Dermis microvascular lymphatic vessel endothelial cell (primary cell): ENCODE results near the gene PTPRE. TPM values are rescaled to one million over a fixed set of nuclear protein-coding genes. Genes with fewer than 3 reads are reported as not detected.

Source experiments
- DNase-seq, 2 donors: peaks; one replicate each; pipeline versions ENCODE4 v3.0.0 to v3.0.0-alpha.2; 2010; ENCODE audit warnings: low read depth in 2 of 2
- total RNA-seq: library from RNA; depleted of rRNA; stranded (reverse); fragments of >200 nt; gene quantifications from 2 replicates; pipeline ENCODE4 v1.2.1, GENCODE V29; 2014

PTPRE gene
- total RNA-seq, 1 donor from 2014 or later: 117 TPM

DNA sequence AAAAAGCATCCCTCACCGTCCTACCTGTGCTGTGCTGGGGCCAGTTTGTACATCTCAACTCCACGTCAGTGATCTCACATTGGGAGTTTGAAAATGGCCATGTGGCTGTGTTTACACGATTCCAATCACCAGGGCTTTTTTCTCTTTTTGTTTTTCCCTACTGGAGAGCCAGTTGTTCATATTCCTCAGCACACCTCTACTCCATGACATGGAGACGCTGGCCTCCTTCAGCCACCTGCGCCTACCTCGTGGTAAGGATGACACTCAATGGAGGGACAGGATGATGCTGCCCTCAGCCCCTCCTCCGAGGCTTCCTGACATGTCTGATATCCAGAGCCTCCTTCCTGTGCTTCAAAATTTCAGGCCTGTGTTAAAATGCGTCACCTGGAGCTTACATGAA is 24.5 kb upstream of the PTPRE start:
- no peak for DNase-seq

DNA sequence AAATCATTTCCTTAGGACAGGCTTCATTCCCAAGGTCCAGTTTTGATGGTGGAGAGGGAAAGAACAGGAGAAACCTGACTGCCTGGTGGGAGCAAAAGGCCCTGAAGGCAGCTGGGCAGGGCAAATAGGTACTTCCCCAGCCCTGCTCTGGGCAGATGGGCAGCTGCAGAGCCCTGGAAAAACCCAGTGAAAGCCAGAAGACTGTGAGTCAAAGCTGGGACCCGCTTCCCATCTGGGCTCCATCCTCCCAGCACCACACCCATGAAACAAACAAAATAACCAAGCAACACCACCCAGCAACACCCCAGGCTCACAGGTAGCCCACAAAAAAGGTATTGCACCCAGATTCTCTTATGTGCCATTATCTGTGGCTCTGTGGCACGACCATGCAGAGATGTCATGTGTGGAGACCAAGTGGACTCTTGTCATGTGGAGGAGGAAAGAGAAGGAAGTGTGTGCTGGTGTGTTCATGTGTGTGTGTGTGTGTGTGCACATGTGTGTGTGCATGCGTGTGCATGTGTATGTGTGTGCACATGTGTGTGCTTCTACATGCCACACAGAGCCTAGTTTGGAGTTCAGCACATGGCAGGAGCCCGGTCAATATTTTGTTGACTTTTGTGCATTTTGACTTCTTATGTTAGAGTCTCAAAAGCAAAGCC is 24.0 kb upstream of the PTPRE start:
- peak in 1 of 2 donors; percentile 27 for DNase-seq

DNA sequence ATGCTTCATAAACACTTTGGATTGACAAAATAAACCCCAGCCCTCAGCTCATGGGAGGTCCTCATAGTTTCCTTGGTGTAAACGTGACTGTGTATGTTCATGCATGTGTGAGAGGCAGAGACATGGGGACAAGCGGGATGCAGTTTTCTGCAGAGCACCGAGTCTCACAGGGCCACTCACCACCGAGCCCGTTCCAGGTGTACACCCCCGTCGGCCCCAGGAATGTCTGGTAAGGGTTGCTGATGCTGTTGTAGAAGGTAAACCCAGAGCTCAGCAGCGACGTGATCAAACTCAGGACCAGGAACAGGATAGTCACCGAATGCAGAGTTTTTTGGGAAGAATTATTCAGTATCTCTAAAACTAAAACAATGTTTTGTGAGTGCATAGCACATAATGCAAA is 23.4 kb upstream of the PTPRE start:
- DNase-seq: no peak

DNA sequence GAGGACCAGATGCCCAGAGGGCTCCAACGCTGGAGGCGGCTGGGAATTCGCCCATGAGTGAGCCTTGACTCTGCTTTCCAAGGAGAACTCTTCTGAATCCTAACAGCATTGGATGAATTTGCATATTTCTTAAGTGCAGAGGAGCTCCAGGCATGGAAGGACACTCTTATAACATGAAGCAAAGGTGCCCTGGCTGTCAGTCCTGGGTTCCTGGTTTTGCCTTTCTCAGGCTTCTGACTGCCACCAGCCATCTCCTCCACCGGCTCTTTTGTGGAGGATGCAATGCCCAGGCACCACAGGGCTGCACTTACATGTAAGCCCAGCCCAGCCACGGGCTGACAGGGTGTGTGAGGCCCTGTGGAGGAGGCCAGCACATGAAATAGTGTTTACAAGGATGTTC is 22.4 kb upstream of the PTPRE start:
- no peak for DNase-seq

DNA sequence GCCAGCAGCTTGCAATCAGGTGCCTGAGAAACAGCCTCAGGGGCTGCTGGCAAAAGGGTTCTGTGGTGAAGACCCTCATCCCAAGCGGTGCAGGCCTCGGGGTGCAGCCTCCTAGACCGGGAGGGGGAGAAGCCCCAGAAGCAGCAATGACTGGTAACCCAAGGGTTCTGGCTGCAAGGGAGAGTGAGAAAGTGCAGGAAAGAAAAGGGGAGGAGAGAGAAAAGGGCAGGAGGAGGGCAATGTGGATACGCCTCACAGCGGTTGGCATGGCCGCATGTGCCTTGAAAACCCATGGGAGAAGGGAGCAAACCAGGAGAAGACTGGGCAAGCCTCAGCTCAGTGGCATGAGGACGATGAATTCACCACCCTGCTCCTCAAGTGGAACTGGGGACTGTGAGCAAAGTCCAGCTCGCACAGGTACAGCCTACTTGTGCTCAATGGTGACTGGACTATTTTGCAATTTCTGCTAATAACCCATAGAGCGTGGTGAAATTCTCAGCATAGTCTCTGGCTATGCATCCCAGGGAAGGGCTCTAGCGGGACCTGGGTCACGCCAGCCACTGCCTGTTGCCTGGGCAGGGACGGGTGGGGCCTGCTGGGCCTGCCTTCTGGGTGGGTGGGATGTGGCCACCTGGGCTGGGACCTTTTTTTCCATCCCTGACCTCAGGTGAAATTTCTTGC is 20.4 kb upstream of the PTPRE start:
- DNase-seq: no peak

DNA sequence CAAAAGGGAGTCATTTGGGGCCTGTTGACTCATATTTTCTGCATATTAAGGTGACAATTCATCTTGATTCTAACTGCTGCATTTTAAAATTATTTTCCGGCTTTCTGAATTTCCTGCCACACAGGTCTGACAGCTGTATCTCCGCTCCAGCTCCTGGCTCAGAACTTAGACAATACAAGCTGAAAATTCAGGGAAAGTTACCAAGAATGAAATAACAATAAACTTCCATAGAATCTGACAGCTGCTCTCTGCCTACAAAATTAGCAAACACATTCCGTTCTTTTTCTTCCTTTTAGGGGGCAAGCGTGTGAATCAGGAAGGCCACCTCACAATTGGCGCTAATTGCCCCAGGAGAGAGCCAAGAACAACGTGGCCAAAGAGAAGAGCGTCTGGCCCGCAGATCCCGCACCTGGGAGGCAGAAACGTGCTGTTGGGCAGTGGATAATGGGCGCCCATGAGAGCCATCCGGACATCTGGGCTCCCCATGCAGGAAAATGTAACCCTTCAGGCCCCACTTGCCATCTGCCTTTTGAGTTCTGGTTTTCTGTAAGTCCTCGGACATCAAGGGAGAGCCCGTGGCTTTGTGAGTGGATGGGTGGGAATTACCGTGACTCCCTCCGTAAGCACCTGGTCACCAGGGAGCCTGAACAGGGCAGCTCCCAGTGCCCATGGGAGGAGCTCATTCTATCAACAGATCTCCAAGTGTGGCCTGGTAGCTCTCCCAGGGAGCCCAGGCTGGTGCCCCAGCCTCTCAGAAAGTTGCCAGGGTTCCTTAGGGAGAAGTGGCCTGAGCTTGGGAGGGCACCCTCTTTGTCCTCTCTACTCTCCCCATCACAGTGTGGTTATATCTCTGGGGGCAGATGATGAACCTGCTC is 19.1 kb upstream of the PTPRE start:
- peak; percentile 78 to 88 for DNase-seq

DNA sequence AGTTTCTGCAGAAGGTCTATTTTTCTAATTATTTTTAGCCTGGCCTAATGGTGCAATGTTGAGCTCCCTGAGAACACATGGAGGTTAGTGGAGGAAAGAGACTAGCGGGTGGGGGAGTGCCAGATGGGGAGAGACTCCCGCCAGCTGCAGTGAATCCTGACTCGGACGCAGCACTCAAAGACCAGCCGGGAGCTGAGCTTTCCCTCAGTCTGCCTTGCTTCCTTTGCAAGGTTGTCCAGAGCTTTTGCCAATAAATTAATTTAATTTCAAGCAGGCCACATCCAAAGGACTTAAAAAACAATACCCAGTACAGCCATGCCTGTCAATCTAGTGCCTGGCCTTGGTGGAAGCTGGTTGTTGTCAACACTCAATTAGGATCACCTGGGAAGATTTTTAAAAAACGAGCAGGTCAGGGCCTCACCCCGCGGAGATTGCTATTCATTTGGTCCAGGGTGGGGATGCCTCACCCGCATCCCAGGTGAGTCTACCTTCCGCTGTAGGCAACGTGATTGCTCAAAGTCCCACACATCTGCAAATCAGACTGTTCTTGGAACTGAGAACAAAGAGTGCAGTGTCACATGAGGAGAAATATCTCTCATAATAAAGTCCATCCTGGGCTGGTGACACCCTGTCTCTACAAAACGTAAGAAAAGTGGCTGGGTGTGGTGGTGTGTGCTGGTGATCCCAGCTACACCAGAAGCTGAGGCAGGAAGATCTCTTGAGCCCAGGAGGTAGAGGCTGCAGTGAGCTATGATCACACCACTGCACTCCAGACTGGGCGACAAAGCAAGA is 18.2 kb upstream of the PTPRE start:
- DNase-seq: no peak

DNA sequence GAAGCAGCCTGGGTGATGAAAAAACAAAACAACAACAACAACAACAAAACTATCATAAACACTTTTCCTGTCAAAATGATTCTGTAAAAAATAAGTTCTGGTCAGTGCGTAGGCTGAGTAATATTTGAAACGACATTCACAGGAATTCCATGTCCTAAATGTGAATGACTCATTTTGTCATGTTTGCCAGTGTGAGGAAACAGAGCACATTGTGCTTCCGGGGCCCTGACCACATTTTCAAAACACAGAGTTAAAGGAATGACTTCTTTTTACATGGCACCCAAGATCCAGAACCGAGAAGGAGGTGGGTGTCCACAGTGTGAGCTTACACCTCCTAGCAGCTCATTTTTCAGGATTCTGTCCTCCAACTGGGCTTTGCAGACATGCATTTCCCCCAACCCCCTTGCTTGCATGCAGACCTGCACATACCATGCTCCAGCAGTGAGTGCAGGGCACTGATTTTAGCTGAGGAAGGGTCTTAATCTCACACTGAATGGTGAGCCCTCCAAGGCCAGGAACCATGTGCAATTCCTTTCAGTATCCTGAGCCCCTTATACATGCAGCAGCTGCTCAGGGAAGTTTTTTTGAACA is 17.2 kb upstream of the PTPRE start:
- DNase-seq: peak in 1 of 2 donors; percentile 56

DNA sequence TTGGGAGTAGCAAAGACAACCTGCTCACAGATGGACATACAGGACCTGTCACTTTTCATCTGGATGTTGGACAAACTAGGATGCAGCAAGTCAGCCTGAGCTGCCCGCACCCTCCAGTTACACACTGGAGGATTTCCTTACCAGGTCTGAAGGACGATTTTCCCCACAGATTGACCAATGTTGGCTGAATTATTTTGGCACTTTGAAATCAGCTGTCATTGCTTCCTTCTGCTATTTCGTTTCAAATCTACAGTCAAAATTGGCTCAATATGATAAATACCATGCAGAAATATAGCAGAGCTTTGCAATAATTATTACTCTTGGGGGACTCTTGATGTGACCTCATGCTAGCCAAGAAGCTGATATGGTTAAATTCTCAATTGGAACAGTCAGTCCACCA is 16.7 kb upstream of the PTPRE start:
- no peak for DNase-seq

DNA sequence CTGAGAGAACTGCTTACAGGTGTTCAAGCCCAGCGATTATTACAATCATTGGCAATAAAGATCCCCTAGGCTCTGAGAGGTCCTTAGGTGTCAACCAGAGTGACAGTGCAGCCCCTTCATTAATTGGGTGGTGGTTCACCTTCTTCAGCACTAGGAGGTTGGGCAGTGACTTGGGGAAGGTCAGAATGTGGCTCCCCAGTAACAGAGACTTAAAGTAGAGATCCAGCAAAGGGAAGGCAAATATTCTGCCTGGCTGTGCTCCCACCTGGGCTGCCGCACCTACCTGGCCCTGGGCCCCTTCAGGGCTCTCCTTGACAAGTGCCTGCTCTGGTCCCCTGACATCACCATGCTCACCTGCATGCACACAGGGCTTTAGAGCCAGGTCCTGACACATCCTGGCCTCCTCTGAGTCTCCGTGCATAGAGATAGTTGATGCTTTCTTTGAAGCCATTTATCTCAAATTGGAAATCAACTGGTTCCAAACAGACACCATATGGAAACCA is 16.0 kb upstream of the PTPRE start:
- DNase-seq: no peak

DNA sequence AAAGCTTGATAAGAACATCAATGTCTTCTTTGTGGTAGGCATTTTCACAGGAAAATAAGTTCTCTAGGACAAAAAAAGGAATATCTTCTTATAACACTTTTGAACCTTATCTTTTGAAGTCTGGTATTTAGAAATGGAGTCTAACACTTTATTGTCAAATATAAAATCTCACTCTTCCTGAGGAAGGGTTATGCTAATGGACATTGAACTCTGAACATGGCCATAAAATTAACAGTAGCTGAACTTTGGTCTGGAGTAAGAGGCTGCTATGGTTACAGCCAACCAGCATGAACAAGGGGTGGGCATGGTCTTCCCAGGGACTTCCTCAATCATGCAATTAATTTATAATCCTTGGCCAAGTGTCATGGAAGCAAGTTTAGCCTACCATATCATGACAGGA is 14.2 kb upstream of the PTPRE start, which contains the start of gene CLRN3:
CLRN3 (minus strand) TSS at position 199 of the 400 bp plus-strand sequence; CDS start at position 42, 157 bp downstream.
- DNase-seq: no peak

DNA sequence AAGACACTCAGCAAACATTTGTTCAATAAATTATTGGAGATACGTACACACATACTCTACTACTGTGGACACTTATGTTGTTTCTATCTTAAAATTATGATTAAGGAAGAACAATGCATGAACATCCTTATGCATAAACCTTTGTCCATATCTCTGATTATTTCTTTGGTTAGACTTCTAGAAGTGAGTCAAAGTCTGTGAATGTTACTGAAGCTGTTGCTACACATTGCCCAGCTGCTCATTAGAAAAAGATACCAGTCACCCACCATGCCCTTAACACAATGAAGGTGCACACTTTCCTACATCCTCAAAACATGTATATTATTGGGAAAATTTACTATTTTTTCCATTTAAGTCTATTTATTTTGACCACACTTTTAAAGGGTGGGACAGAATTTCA is 12.8 kb upstream of the PTPRE start:
- DNase-seq: no peak

DNA sequence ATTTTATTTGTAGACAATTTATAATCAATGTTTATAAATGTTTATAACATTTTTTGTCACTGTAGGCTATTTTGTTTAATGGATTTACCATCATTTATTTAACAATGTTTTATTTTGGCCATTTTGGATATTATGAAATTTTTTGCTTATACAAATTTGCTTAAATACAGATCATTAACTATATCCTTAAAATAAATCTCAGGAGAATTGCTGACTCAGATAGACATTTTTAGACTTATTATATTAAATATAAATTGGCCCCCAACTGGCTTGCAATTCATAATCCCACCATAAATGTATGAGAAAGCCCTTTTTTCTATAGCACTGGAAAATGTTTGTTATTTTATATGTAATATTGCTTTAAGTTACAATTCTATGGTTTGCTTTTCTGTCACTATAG is 10.3 kb upstream of the PTPRE start:
- no peak for DNase-seq

DNA sequence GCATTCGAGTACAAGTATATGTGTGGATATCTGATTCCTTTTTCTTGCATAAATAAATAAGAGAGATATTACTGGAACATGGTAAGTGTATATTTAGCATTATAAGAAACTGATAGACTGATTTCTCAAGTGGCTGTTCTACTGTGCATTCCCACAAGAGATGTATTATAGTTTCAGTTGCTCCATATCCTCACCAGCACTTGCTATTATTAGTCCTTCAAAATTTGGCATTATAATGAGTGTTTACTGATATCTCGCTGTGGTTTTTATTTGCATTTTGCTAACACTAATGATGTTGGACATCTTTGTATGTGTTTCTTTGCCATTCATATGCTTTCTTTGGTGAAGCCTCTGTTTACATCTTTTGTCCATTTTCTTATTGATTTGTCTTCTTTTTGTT is 9.7 kb upstream of the PTPRE start:
- no peak for DNase-seq

DNA sequence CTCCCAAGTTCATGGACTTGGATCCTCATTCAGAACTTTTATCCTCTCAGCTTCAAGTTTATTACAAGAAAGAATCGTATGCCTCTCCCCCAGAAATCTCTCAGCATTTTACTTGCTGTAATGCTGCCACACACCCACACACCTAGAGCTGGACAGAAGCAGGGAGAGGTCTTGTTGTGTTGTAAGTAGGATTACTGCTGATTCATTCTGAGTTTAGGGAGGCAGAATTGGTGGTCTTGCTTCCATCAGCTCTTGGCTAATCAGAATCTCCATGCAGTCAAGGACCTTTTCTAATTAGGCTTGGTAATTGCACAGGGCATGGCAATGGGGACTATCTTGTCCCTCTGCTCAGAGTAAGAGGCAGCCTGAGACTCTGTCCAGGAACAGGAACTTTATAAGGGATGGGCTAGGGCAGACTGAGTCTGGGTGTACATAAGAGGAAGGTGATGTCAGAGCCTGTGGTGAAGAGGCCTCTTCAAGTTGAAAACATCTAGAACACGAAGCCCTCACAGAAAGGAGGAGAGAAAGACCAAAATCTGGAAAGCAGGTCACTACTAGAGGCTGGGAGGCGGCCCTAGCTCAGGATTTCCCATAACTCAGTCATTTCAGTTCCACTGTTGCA is 7.0 kb upstream of the PTPRE start:
- DNase-seq: no peak

DNA sequence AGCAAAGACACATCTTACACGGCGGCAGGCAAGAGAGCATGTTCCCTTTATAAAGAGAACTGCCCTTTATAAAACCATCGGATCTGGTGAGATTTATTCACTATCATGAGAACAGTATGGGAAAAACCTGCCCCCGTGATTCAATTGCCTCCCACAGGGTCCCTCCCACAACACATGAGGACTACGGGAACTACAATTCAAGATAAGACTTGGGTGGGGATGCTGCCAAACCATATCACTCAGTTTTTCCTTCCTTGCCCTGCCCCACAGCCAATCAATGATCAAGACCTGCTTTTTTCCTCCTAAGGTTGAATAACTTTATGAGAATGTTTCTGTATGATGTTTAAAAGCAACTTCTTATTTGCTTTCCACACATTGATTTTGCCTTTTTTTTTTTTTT is 3.1 kb upstream of the PTPRE start:
- no peak for DNase-seq

DNA sequence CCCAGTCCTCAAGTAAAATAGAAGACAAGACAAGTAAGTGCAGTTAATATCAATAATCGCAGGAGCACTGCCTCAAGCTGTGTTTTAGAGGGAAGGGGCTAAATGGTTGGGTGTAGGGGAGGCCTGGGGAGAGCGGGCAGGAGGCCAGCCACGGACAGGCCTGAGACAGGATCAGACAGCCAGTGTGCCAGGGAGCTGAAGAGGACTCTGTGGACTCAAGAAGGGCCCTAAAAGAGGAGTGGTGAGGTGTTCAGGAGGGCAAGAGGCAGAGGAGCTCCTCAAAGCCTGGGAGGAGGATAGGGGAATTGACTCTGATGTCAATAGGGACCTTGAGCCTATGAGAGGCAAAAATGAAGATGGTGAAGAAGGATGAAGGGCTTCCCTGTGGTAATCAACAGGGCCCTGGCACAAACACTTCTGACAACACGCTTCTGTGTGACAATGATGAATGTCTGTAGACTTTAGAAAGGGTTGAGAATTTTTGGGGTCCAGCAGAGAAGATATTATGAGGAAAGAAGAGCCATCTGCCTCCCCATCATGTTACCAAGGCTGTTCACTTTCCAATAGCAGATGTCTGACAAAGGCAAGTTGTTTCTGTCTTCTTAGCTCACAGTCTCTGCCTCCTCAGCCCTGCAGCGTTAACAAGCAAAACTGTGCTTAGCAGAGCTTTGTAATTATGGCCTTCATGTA is 2.4 kb upstream of the PTPRE start:
- DNase-seq: no peak

DNA sequence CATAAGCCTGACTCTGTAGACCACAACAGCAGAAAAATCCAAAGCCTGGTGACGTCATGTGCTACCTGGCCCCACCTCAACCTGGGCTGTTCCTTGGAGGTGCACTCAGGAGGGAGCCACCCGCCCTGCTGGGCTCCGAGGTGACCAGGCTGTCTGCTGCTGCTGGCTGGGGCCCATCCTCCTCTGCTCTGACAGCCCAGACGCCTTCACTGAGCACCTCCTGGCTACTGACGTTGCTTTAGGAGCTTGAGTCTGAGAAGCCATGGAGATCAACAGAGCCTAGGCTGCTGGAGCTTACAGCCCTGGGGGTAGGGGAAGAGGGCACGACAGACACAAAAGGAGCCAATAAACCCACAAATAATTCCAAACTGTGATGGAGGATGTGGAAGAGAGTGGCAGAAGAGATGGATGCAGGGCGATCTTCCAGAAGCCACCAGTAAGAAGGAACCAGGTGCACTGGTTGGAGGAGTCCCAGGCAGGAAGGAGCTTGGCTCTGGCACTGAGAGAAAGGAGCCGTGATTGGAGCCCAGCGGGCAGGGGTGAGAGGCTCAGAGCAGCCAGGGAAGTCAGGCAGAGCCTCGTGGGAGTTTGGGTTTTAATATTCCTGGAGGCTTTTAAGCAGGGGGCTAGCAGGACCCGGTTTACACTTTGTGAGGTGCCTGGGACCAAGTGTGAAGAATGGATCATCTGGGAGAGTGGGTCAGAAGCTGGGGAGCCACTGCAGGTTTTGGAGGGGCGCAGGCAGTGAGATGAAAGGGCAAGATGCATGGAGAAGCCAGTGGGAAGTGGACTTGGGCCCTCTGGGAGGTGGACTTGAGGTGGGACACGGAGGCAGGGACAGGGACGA is 1.7 kb upstream of the PTPRE start:
- DNase-seq: no peak

DNA sequence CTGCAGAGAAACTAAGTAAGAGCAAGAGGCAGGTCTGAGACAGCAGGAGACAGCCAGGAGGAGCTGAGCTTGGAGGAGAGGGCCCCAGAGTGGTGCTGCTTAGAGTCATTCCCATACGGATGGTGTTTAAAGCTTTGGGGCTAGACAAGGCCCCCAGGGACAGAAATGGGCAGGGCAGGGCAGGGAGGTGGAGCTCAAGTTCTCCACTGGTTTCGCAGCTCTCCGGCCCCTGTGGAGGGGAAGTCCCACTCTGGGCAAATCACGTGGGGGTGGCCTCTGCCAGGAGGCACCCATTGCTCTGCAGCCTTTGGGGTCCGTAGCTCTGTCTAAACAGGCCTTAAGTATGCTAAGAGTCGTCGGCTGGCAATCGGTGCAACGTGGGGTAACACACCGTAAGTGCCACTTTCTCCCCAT is 1.0 kb upstream of the PTPRE start:
- no peak for DNase-seq
